ENCODE results near the gene TMEM243.

The TMEM243 gene

GRCh38 chr7:87219545-87220025 lies at the start of gene TMEM243:
TMEM243 (minus strand) TSS chr7:87219732; CDS start chr7:87219503, 229 bp downstream.
- H3K4me3 ChIP-seq (ENCODE audit: insufficient read depth, low read length, poor library complexity, severe bottlenecking), result peak within 1 kb of the TSS; percentile 91
- peak within 1 kb of the TSS; percentile 50 for H2AFZ ChIP-seq (ENCODE audit: low read depth, low read length, severe bottlenecking)
- peaks cover 4% of the 10 kb centered on the region for H3K36me3 ChIP-seq (ENCODE audit: low read length)
- TF ChIP-seq CTCF (IDR thresholded peaks at IDR 0.05; ENCODE audit: insufficient read depth, low read length, poor library complexity, severe bottlenecking), result peak; percentile 74
- TF ChIP-seq EZH2phosphoT487 (conservative IDR thresholded peaks at IDR 0.05; ENCODE audit: low read length), result no peak
- H4K20me1 ChIP-seq (ENCODE audit: low read depth, low read length), result peaks cover 4% of the 10 kb centered on the region; the same call in 1 of the 2 replicates
- H3K27me3 ChIP-seq (ENCODE audit: low read length), result no peaks in the 10 kb centered on the region
- peaks cover 52% of the 10 kb centered on the region for H3K79me2 ChIP-seq (ENCODE audit: insufficient read depth, low read length)
- peak within 1 kb of the TSS; percentile 94 for H3K4me2 ChIP-seq (ENCODE audit: low read depth, low read length, poor library complexity, severe bottlenecking)
- peak within 1 kb of the TSS; percentile 93 for H3K27ac ChIP-seq (ENCODE audit: low read depth, low read length)
- H3K9me2 ChIP-seq (replicated peaks; ENCODE audit: insufficient read depth, low read length), result no peaks in the 10 kb centered on the region
- H3K9me3 ChIP-seq (ENCODE audit: insufficient read depth, low read length), result no peaks in the 10 kb centered on the region
- H3K9ac ChIP-seq (ENCODE audit: low read length), result peak within 1 kb of the TSS; percentile 88
- H3F3A ChIP-seq (ENCODE audit: insufficient read depth), result peaks cover 47% of the 10 kb centered on the region

GRCh38 chr7:87267239-87267900 lies 47.8 kb upstream of the TMEM243 start:
- Histone ChIP-seq H2AFZ (ENCODE audit: low read depth, low read length, severe bottlenecking) (no peak overlapping the region), H3F3A (ENCODE audit: insufficient read depth) (no peaks in the 10 kb centered on the region), H3K4me2 (ENCODE audit: low read depth, low read length, poor library complexity, severe bottlenecking) (no peak overlapping the region), H3K4me3 (ENCODE audit: insufficient read depth, low read length, poor library complexity, severe bottlenecking) (no peak overlapping the region), H3K9me2 (replicated peaks; ENCODE audit: insufficient read depth, low read length) (no peaks in the 10 kb centered on the region), H3K27ac (ENCODE audit: low read depth, low read length) (no peak overlapping the region), H4K20me1 (ENCODE audit: low read depth, low read length) (no peaks in the 10 kb centered on the region), H3K27me3 (ENCODE audit: low read length) (no peaks in the 10 kb centered on the region), H3K79me2 (ENCODE audit: insufficient read depth, low read length) (no peaks in the 10 kb centered on the region), H3K36me3 (ENCODE audit: low read length) (no peaks in the 10 kb centered on the region), H3K9ac (ENCODE audit: low read length) (no peak overlapping the region), H3K9me3 (ENCODE audit: insufficient read depth, low read length) (no peaks in the 10 kb centered on the region; the same call in 1 of the 2 replicates)
- TF ChIP-seq CTCF (IDR thresholded peaks at IDR 0.05; ENCODE audit: insufficient read depth, low read length, poor library complexity, severe bottlenecking), result no peak

- H3K79me2 ChIP-seq (ENCODE audit: insufficient read depth, low read length), result no peaks in the 10 kb centered on the region
- H3K9me3 ChIP-seq (ENCODE audit: insufficient read depth, low read length), result no peaks in the 10 kb centered on the region; the same call in 1 of the 2 replicates
- H3K9me2 ChIP-seq (replicated peaks; ENCODE audit: insufficient read depth, low read length), result no peaks in the 10 kb centered on the region
- TF ChIP-seq CTCF (IDR thresholded peaks at IDR 0.05; ENCODE audit: insufficient read depth, low read length, poor library complexity, severe bottlenecking) (no peak), EZH2phosphoT487 (conservative IDR thresholded peaks at IDR 0.05; ENCODE audit: low read length) (no peak)
- H4K20me1 ChIP-seq (ENCODE audit: low read depth, low read length), result no peaks in the 10 kb centered on the region
- H3K4me3 ChIP-seq (ENCODE audit: insufficient read depth, low read length, poor library complexity, severe bottlenecking), result no peak overlapping the region
- H3K36me3 ChIP-seq (ENCODE audit: low read length), result no peaks in the 10 kb centered on the region
- no peaks in the 10 kb centered on the region for H3K27me3 ChIP-seq (ENCODE audit: low read length)
- no peak overlapping the region for H3K27ac ChIP-seq (ENCODE audit: low read depth, low read length)
- no peak overlapping the region for H2AFZ ChIP-seq (ENCODE audit: low read depth, low read length, severe bottlenecking)
- H3K4me2 ChIP-seq (ENCODE audit: low read depth, low read length, poor library complexity, severe bottlenecking), result no peak overlapping the region
- H3F3A ChIP-seq (ENCODE audit: insufficient read depth), result no peaks in the 10 kb centered on the region
- H3K9ac ChIP-seq (ENCODE audit: low read length), result no peak overlapping the region
Measured at GRCh38 chr7:87263537-87263936, 44.0 kb upstream of the TMEM243 start.

All from SU-DHL-6 (cell line).